OCI-LY1 (cell line): ENCODE results near the gene P2RY2.

Experiments used
- H2AFZ ChIP-seq: fragments of 200-600 bp; sonication (generic), shearing (Covaris generic); 2 replicates; pipeline ENCODE4 v1.6.0; 2014; ENCODE audit warnings: antibody characterized with exemption, mild to moderate bottlenecking, low read length
- H3F3A ChIP-seq: fragments of 200-600 bp; sonication (generic), shearing (Covaris generic); 2 replicates; pipeline ENCODE4 v1.6.0; 2014; ENCODE audit warnings: mild to moderate bottlenecking, antibody characterized with exemption, low read length, moderate library complexity; ENCODE audit not compliant: insufficient read depth
- H3K27ac ChIP-seq: fragments of 200-600 bp; sonication (generic); 2 replicates; pipeline ENCODE4 v1.5.1; 2014; ENCODE audit warnings: low read length, mixed run types, mild to moderate bottlenecking, low read depth; ENCODE audit not compliant: poor library complexity, severe bottlenecking
- H3K27me3 ChIP-seq: fragments of 200-600 bp; sonication (generic); 2 replicates; pipeline ENCODE4 v1.6.0; 2014; ENCODE audit warnings: antibody characterized with exemption, mild to moderate bottlenecking, low read length, moderate library complexity; ENCODE audit not compliant: insufficient read depth
- H3K36me3 ChIP-seq: fragments of 200-600 bp; sonication (generic); 2 replicates; pipeline ENCODE4 v1.6.1; 2014; ENCODE audit warnings: mild to moderate bottlenecking, antibody characterized with exemption, low read length, moderate library complexity, mixed read lengths; ENCODE audit not compliant: insufficient read depth
- H3K4me1 ChIP-seq: fragments of 200-600 bp; sonication (generic); 2 replicates; pipeline ENCODE4 v1.5.1; 2014; ENCODE audit warnings: mild to moderate bottlenecking, low read length, moderate library complexity; ENCODE audit not compliant: insufficient read depth, severe bottlenecking
- H3K4me2 ChIP-seq: fragments of 200-600 bp; sonication (generic), shearing (Covaris generic); 2 replicates; pipeline ENCODE4 v1.6.1; 2014; ENCODE audit warnings: low read length
- H3K4me3 ChIP-seq: fragments of 200-600 bp; sonication (generic); 2 replicates; pipeline ENCODE4 v1.5.1; 2014; ENCODE audit warnings: low read length, low read depth, mild to moderate bottlenecking, mixed read lengths; ENCODE audit not compliant: poor library complexity, severe bottlenecking
- H3K79me2 ChIP-seq: fragments of 200-600 bp; shearing (Covaris generic); 2 replicates; pipeline ENCODE4 v1.6.1; 2016; ENCODE audit warnings: mixed run types, low read length, mixed read lengths; ENCODE audit not compliant: insufficient read depth
- H3K9ac ChIP-seq: fragments of 200-600 bp; sonication (generic), shearing (Covaris generic); 2 replicates; pipeline ENCODE4 v1.6.1; 2014; ENCODE audit warnings: mild to moderate bottlenecking, low read length, mixed read lengths
- H3K9me2 ChIP-seq: fragments of 200-600 bp; sonication (generic), shearing (Covaris generic); 2 replicates; pipeline ENCODE4 v1.6.1; 2014; ENCODE audit warnings: low read depth, mild to moderate bottlenecking, low read length, mixed read lengths
- H3K9me3 ChIP-seq: fragments of 200-600 bp; shearing (Covaris generic); 2 replicates; pipeline ENCODE4 v1.6.1; 2014; ENCODE audit warnings: low read length, mixed read lengths
- H4K20me1 ChIP-seq: fragments of 200-600 bp; sonication (generic), shearing (Covaris generic); 2 replicates; pipeline ENCODE4 v1.6.0; 2016; ENCODE audit warnings: mild to moderate bottlenecking, low read length; ENCODE audit not compliant: insufficient read depth
- CTCF ChIP-seq: fragments of 200-600 bp; sonication (generic), shearing (Covaris generic); IDR thresholded peaks from 2 replicates; pipeline ENCODE4 v1.5.1; 2017; ENCODE audit warnings: mild to moderate bottlenecking, antibody characterized with exemption, low read length, moderate library complexity, mixed read lengths
- EZH2 ChIP-seq: fragments of 200-600 bp; sonication (generic), shearing (Covaris generic); IDR thresholded peaks from 2 replicates; pipeline ENCODE4 v1.8.0; 2017; ENCODE audit warnings: borderline replicate concordance, mixed run types, mild to moderate bottlenecking, antibody characterized with exemption, low read length, moderate library complexity, mixed read lengths

The P2RY2 gene

DNA sequence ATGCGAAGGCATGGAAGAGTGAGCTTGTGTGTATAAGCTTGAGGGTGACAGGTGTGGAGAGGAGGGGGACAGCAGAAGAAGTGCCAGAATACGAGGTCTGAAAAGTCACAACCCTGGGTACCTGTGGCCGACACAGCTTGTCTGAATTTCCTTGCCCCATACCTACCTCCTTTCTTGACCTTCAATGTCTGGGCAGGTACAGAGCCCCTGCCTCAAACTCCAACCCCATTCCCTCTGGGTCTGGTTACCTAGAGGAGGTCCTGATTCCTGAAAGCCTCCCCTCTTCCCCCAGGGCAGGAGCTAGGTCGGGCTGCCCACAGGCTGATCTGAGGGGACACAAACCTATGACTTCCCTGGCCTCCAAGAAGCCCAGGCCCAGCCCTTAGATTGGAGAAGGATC lies 39.4 kb upstream of the P2RY2 start:
- no peak overlapping the region for H3K9ac ChIP-seq
- no peaks in the 10 kb centered on the region for H3K36me3 ChIP-seq
- H3K27ac ChIP-seq = no peak overlapping the region
- H2AFZ ChIP-seq = no peak overlapping the region
- H3F3A ChIP-seq = no peaks in the 10 kb centered on the region
- H3K79me2 ChIP-seq = no peaks in the 10 kb centered on the region
- H3K4me2 ChIP-seq = no peak overlapping the region
- H3K27me3 ChIP-seq = no peaks in the 10 kb centered on the region; the same call in 1 of the 2 replicates
- H3K4me3 ChIP-seq = no peak overlapping the region
- H4K20me1 ChIP-seq = no peaks in the 10 kb centered on the region
- H3K9me2 ChIP-seq = no peaks in the 10 kb centered on the region
- H3K4me1 ChIP-seq = peaks cover 26% of the 10 kb centered on the region
- no peaks in the 10 kb centered on the region for H3K9me3 ChIP-seq
- no peak for TF ChIP-seq CTCF

GRCh38 chr11:73182824-73183321 lies 35.2 kb upstream of the P2RY2 start:
- H4K20me1 ChIP-seq = no peaks in the 10 kb centered on the region
- H3K4me3 ChIP-seq = no peak overlapping the region
- no peaks in the 10 kb centered on the region for H3K9me3 ChIP-seq
- TF ChIP-seq EZH2 (no peak), CTCF (no peak)
- H3K4me1 ChIP-seq = peaks cover 13% of the 10 kb centered on the region
- no peaks in the 10 kb centered on the region for H3K36me3 ChIP-seq
- no peak overlapping the region for H3K27ac ChIP-seq
- no peaks in the 10 kb centered on the region for H3K79me2 ChIP-seq
- no peak overlapping the region for H2AFZ ChIP-seq
- H3K4me2 ChIP-seq = no peak overlapping the region
- H3K9me2 ChIP-seq = no peaks in the 10 kb centered on the region
- H3K9ac ChIP-seq = no peak overlapping the region
- H3F3A ChIP-seq = no peaks in the 10 kb centered on the region
- H3K27me3 ChIP-seq = no peaks in the 10 kb centered on the region; the same call in 1 of the 2 replicates

DNA sequence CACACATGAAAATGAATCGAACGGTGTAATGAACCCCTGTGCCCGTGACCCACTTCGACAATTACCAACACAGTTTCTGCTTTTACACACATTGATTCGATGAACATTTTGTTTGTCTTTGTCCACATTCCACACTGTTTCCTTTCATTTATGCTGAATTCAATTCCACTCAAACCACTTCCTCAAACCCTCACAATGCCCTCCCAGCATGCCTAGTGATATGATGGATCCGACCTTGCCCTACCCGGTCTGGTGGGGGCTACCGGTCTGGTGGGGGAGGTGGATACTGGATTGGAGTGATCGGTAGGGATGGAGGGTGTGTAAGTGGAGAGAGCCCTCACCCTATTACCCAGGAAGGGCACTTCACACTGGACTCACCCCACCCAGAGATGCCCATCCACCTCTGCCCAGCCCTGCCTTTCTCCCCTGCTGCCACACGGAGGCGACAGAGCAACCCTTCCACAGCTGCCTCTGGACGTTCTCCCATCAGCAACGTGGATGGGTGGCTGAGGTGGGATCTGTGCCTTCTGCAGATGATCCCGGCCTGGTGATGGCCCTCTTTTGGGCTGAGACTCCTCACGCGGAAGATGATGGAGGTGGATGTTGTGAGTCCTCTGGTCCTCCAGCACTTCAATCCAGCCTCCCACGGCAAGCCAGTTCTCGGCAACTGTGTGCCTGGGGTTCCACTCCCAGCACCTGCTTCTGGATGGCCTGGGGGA lies 33.0 kb upstream of the P2RY2 start:
- peak overlapping the region; percentile 65 for H3K4me2 ChIP-seq
- H4K20me1 ChIP-seq = no peaks in the 10 kb centered on the region
- H2AFZ ChIP-seq = no peak overlapping the region
- peak overlapping the region; percentile 33 for H3K4me3 ChIP-seq
- no peaks in the 10 kb centered on the region for H3K9me3 ChIP-seq
- no peak overlapping the region for H3K27ac ChIP-seq
- TF ChIP-seq CTCF = peak; percentile 97
- TF ChIP-seq EZH2 = no peak
- no peaks in the 10 kb centered on the region for H3K9me2 ChIP-seq
- H3K36me3 ChIP-seq = no peaks in the 10 kb centered on the region
- H3K9ac ChIP-seq = no peak overlapping the region; the same call in 1 of the 2 replicates
- H3F3A ChIP-seq = no peaks in the 10 kb centered on the region
- H3K4me1 ChIP-seq = peaks cover 17% of the 10 kb centered on the region
- H3K27me3 ChIP-seq = no peaks in the 10 kb centered on the region; the same call in 1 of the 2 replicates
- no peaks in the 10 kb centered on the region for H3K79me2 ChIP-seq
